OCI-M2 (cell line): ENCODE data around the gene DCBLD2.

Experiments
- DNase-seq: peaks from one replicate; lab custom pipeline; 2025; ENCODE audit not compliant: unreplicated experiment; lab: John Stamatoyannopoulos, UW

DCBLD2 gene

DNA sequence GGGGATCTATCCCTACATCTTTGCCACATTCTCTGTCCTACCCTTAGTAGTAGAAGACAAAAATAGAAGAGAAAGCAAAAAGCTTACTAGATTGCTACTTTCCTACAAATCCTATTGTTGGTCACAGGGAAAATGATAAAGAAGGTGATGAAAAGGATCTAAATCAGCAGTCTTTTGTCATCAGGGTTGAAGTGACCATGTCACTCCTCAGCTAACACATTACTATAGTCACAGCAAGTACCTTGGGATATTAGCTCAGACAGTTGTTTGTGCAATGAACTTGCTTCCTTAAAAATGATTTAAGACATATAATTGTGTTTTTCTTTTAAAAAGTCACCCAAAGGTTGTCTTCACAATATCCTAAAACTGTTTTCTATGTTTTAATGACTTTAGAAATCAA is 132.0 kb downstream of the DCBLD2 start:
- DNase-seq, result no peak

DNA sequence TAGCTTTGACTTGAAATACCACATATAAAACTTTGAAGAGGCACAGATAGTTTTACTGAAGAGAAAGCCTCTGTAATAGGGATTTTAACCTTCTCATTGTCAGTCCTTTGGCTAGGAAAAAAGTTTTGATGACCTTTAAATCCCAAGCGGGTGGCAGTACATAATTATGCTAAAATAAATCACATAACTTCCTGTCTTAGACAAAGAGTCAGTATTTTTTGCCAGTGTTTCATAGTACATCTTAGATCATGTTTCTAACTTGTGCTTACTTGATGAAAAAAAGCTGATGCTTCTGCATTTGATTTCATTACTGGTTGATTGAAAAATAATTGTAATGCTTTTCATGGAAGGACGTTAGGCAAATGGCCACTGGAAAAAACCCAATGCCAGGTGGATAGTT is 132.5 kb downstream of the DCBLD2 start:
- DNase-seq, result no peak

DNA sequence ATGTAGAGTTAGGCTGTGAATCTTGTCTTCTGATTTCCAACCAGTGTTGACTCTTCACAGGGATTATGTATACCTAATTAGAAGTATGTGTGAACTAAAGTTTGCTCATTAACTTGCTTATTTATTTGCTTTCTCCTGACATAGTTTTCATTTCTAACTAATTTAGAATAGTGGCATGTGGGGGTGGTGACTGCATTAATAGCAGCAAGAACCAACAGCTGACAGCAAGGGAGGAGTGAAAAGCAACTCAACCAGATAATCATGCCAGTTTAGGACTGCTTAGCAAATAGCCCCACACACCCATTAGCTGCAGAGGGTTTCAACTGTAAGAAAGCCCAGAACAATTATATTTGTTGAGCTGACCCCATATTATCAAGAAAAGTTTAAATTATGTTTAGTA is 134.6 kb downstream of the DCBLD2 start:
- DNase-seq, result no peak

DNA sequence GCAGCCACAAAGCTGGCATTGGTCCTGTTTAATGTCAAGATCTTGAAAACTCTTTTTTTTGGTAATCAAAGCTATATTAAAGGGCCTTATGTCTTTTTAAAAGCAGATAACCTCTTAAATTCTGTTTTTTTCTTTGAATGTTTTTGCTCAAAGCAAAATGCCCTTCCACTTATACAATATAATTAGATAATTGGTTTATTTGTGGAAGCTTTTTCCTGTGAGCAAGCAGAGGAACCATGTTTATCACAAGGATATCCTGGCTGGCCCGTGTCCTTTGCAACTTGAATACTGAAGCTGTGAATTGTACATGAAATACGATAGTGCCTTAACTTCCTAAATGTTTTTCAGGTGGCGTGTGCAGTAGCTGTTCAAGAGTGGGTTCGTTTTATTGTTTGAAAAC is 135.8 kb downstream of the DCBLD2 start:
- no peak for DNase-seq

DNA sequence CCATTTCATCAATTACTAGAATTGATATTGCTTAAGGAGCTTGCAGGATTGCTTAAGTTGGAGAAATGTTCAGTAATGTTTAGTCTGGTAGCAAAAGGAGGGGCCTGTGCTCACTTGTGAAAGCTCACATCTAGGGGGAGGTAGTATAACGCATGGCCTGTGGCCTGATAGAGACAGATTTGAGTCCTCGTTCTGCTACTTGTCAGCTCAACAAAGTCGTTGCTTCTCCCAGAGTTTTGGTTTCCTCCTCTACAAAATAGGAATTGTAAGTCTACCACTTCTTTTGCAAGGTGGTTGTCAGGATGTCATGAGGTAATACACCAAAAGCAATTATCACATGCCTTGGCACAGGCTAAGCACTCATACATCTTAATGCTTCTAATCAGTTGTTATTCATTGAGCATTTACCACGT is 137.0 kb downstream of the DCBLD2 start:
- DNase-seq, result no peak

DNA sequence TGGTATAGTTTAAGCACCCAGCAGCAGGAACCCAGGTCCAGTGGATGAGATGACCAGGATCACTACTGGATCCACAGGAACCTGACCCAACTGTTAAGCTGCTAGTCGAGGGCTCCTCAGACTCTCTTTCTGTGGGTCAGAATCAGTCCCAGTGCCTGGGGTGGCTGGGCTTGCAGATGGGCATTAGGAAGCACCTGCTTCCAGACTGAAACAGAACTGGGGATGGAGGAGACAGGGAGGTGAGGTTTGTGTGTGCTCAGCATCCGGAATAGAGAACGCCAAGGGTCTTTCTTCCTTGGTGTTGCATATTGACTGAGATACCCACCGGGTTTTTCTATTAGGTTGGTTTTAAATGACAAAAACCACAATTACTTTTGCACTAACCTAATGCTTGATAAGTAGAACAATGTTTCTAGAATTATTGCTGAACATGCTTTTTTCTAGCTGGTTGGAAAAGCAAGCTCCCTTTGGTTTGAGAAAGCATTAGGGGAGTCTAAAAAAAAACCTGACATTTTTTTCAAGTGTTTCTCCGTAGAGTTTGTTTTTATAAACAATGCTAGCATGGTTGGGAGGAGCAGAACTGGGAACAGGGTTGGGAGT is 137.6 kb downstream of the DCBLD2 start:
- no peak for DNase-seq

DNA sequence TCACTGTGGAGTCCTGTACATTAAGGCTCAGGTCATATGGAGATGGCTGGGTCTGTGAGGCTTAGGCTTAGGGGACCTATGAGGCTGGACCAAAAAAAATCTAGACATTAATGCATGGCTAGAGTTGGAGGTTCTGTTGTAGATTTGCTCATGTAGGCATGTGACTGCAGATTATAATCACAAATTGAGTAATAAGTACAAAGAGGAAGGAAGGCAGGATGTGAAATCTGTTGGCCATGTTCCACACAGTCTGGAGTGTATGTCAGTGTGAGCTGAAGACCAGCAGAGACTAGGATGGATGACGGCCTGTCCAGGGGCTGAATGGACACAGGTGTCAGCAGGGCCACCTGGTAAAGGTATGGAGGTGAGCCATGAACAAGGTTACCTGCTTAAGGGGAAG is 138.4 kb downstream of the DCBLD2 start, which contains the start of gene ST3GAL6:
Gene ST3GAL6, plus strand, starts transcription at position 265 of the 400 bp plus-strand sequence. CDS start 5,101 bp downstream, outside the sequence.
- DNase-seq, result no peak

DNA sequence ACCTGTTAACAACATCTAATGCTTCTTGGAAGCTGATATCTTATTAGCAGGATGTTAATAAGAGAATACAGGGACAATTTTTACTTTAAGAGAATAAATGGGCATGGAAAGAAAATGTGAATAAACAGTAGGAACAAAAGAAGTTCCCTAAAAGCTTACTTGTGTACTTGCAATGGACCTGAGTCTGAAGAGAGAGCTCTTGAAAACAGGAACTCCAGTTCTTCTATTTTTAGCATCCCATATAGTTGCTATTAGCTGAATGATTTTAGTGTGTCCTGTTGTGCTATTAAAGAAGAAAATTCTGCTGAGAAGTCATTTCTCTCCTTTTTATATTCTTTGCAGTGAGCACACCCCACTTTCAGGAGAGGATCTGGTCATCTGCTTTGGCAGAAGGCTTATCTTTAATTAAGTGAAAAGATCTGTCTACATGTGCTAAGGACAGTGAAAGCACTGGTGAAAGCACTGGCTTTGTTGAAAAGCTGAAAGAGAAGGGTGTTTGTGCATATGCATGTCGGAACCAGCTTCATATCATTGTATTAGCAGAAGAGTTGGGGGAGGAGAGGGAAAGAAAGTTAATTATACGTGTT is 139.8 kb downstream of the DCBLD2 start:
- DNase-seq, result no peak

DNA sequence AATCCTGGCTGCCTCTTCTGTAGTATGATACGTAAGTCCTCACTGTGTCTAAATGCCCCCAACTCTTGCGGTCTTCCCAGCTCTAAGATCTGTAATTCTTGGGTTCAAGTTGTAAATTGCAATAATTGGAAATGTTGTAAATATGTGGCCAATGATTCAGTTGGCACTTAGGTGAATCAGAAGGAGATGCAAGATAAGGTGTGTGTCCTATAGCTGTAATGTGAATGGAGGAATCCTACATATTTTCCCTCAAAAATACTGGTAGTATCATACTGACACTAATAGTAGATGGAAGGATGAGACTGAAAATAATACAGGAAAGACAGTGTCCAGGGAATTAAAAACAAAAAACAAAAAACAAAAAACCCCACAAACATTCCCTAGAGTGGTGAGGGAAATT is 141.9 kb downstream of the DCBLD2 start:
- DNase-seq, result no peak

DNA sequence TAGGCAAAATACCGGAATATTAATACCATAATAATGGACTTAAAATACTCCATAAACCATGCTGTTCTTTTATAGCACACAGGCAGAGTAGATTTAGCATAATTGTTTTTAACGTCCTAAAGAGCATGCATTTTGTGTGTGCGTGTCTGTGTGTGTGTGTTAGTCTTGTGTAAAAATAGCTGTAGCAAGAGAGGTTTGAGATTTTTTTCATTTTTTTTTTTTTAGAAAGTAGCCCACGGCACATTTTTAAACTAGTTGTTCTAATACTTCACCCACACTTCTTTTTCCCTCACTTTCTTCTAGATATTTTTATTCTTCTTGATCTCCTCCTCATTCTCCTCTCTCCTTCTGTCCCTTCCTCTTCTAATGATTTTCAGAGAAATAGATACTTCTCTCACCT is 145.9 kb downstream of the DCBLD2 start:
- no peak for DNase-seq

DNA sequence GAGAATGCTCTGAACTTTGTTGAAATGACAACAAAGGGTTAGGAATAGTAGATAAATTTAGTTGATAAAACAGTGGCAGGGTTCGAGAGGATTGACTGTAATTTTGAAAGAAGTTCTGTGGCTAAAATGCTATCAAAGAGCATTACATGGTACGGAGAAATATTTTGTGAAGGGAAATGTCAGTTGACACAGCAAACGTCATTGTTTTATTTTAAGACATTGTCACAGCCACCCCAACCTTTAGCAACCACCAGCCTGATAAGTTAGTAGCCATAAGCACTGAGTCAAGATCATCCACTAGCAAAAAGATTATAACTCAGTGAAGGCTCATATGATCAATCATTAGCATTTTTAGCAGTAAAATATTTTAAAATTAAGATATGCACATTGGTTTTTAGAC is 147.0 kb downstream of the DCBLD2 start:
- no peak for DNase-seq

DNA sequence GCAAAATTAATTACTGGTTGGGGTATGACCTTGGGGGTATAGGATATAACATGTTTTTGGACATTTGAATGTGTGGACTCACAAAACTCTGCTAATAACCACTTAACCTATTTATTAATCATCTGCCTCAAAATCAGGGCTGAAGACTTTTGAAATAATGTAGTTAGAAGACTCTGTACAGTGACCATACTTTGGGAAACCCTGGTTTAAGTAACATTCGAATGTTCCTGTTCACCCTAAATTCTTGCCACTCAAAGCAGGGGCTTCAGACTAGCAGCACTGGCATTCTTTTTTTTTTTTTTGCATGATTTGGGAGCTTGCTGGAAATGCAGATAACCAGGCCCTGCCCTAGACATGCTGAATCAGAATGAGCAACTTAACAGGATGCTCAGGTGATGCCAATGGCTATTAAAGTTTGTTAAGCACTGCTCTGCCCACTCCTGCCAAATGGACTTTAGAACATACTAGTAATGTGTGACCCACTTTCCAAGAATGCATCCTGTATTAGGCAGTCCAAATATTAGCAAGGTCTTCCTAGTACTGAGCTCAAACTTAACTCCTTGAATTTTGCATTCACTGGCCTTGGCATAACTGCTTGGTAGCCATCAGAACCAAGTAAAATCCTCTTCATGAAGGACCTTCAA is 151.1 kb downstream of the DCBLD2 start:
- DNase-seq, result no peak

DNA sequence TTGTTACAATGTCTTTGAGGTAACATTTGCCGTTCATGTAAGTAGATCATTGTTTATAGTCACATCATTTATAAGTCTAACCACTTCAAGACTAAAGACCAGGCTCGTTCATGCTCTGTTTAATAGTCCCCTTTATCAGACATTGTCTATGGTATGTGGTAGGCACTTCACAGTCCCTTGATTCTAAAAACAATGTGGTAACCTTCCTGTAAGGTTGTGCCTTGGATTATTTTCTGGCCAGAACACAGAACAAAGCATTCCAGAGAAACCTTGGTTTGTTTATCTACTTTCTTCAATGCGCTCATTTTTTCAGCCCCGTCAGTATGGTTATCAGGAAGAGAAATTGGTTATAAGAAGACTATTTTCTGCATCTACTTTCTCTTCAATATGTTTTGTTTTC is 154.6 kb downstream of the DCBLD2 start:
- DNase-seq, result no peak

DNA sequence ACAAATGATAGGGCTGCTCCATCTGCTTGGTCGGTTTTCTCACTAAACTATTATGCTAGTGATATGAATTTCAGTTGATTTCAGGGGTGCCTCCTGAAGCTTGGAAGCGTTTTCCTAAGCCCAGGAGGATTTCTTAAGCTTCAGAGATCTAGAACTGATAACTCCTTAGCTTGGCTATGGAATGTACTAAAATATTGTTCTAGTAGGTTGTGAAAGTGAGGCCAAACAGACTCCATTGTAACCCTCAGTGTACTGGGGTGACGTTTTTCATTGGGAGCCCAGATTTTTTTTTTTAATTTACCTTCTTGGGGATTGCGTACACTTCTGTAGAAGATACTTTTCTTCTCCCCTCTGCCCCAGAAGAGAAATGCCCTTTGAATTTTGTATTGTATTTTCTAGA is 155.4 kb downstream of the DCBLD2 start:
- DNase-seq, result no peak
